K562 (cell line): Measurements from ENCODE around the gene NINJ1. TPM values are rescaled to one million over a fixed set of nuclear protein-coding genes. Genes with fewer than 3 reads are reported as not detected.

ENCODE experiments used
- CBX2 ChIP-seq: fragments of 200-600 bp; sonication (generic); IDR thresholded peaks from one replicate; pipeline ENCODE4 v1.6.1; 2012; ENCODE audit warnings: mild to moderate bottlenecking, low read length, inconsistent platforms; ENCODE audit not compliant: insufficient read depth, poor library complexity, severe bottlenecking
- CEBPB ChIP-seq: fragments of 450-650 bp; IDR thresholded peaks from 2 replicates; pipeline ENCODE4 v1.6.1; 2016; ENCODE audit warnings: missing genetic modification characterization, missing compliant biosample characterization
- E4F1 ChIP-seq: fragments of 250-450 bp; sonication (Bioruptor Pico); IDR thresholded peaks from 2 replicates; pipeline ENCODE4 v1.5.0; 2021; ENCODE audit warnings: mild to moderate bottlenecking, borderline replicate concordance
- GTF3C2 ChIP-seq: IDR thresholded peaks from 3 replicates; pipeline ENCODE4 v1.6.1; 2011; ENCODE audit warnings: borderline replicate concordance, mild to moderate bottlenecking, moderate library complexity; ENCODE audit not compliant: insufficient read length; ENCODE audit errors: extremely low read depth
- MYBL2 ChIP-seq, 2 experiments: fragments of 450-650 bp in 1 of 2; sonication (generic) in 1 of 2; formaldehyde crosslinking in 1 of 2; IDR thresholded peaks; 2 replicates each; pipeline versions ENCODE4 v1.6.1 to v1.8.1; 2017 to 2022; ENCODE audit warnings: borderline replicate concordance in 1 of 2, inconsistent platforms in 1 of 2, low read depth in 1 of 2, mild to moderate bottlenecking in 1 of 2, missing genetic modification reagents in 1 of 2, moderate library complexity in 1 of 2
- NKRF ChIP-seq: fragments of 450-650 bp; IDR thresholded peaks from 2 replicates; pipeline ENCODE4 v1.6.1; 2016; ENCODE audit warnings: borderline replicate concordance
- SFPQ ChIP-seq: fragments of 200-400 bp; formaldehyde crosslinking; IDR thresholded peaks from 2 replicates; pipeline ENCODE4 v1.6.1; 2017; ENCODE audit warnings: mild to moderate bottlenecking, low read depth, low read length, moderate library complexity
- SNIP1 ChIP-seq: fragments of 450-650 bp; IDR thresholded peaks from 2 replicates; pipeline ENCODE4 v1.7.1; 2017; ENCODE audit warnings: low read depth, mild to moderate bottlenecking
- TSC22D4 ChIP-seq: fragments of 450-650 bp; IDR thresholded peaks from 2 replicates; pipeline ENCODE4 v1.6.1; 2016; ENCODE audit warnings: missing genetic modification characterization, missing biosample characterization, control low read depth
- VEZF1 ChIP-seq: fragments of 200-800 bp; sonication (Bioruptor generic); IDR thresholded peaks from 2 replicates; pipeline ENCODE4 v1.6.1; 2017; ENCODE audit warnings: missing genetic modification characterization, missing compliant biosample characterization
- ZNF263 ChIP-seq: sonication (generic); formaldehyde crosslinking; IDR thresholded peaks from 2 replicates; pipeline ENCODE4 v1.8.0; 2022; ENCODE audit warnings: mild to moderate bottlenecking, missing genetic modification reagents, borderline replicate concordance
- polyA plus RNA-seq, 8 experiments: library from polyadenylated mRNA; depleted of rRNA in 4 of 8; stranded (reverse) in 5 of 8; unstranded in 3 of 8; fragments of >200 nt; fragmentation: Nextera tagmentation in 2 of 8; fragmentation: Illumina TruSeq in 1 of 8; extraction: Ambion mirVana in 2 of 8; extraction: Trizol in 1 of 8; gene quantifications; 2 replicates each; pipeline versions ENCODE4 v1.2.1 to v1.2.3, GENCODE V29; 2011 to 2014; ENCODE audit warnings: inconsistent platforms in 1 of 8, missing spikeins in 1 of 8
- total RNA-seq, 7 experiments: library from RNA; depleted of rRNA in 6 of 7; stranded (reverse); fragments of >200 nt in 6 of 7; fragmentation: Illumina TruSeq in 2 of 7; extraction: Trizol in 2 of 7; gene quantifications; 2 replicates each; pipeline versions ENCODE4 v1.2.1 to v1.2.3, GENCODE V29; 2011 to 2021; ENCODE audit warnings: low replicate concordance in 1 of 7

The NINJ1 gene
- total and polyA plus RNA-seq, 9 of the 15 experiments (the other 6 are each of a cell fraction or from before 2014, with no cell fraction given), result 0.13 to 8.4 (median 4.9) TPM

GRCh38 chr9:93095205-93096130, 38.6 kb downstream of the NINJ1 start (continued):
- TF ChIP-seq E4F1, result no peak
- TF ChIP-seq SNIP1, result no peak
- TF ChIP-seq MYBL2 (IDR thresholded peaks at IDR 0.05; ENCODE audit: low read depth), result no peak
- TF ChIP-seq MYBL2 (CRISPR knock-in tag; IDR thresholded peaks at IDR 0.05; ENCODE audit: borderline replicate concordance), result no peak
- TF ChIP-seq CEBPB, result no peak
- TF ChIP-seq ZNF263 (CRISPR knock-in tag), result no peak
- TF ChIP-seq NKRF, result no peak
- no peak for TF ChIP-seq GTF3C2
- TF ChIP-seq TSC22D4 (tag), result no peak
- no peak for TF ChIP-seq CBX2
- TF ChIP-seq VEZF1 (CRISPR knock-in tag), result peak; percentile 94
- TF ChIP-seq SFPQ, result no peak
